NT2/D1 (cell line): Measurements from ENCODE around the gene RAB43.
"Not testable (repeated sequence)": the region's sequence is repeated elsewhere in the genome, so short reads cannot be mapped to it uniquely, and the experiment has no call there.

Experiments
- DNase-seq: peaks from one replicate; pipeline ENCODE4 v3.0.0-alpha.2; 2011; ENCODE audit warnings: low read depth, low spot score
- H3K27me3 ChIP-seq: 2 replicates; pipeline ENCODE4 v1.6.0; 2011; ENCODE audit warnings: mild to moderate bottlenecking; ENCODE audit not compliant: insufficient read length, insufficient read depth
- H3K36me3 ChIP-seq: 2 replicates; pipeline ENCODE4 v1.6.1; 2011; ENCODE audit warnings: mild to moderate bottlenecking, low read length, mixed read lengths; ENCODE audit not compliant: insufficient read depth, insufficient read length
- H3K4me1 ChIP-seq: 2 replicates; pipeline ENCODE4 v1.5.1; 2011; ENCODE audit not compliant: insufficient read depth, insufficient read length
- H3K4me3 ChIP-seq: 2 replicates; pipeline ENCODE4 v1.5.1; 2011; ENCODE audit warnings: low read depth; ENCODE audit not compliant: insufficient read length
- H3K9ac ChIP-seq: 2 replicates; pipeline ENCODE4 v1.6.0; 2011; ENCODE audit warnings: low read depth; ENCODE audit not compliant: insufficient read length
- H3K9me3 ChIP-seq: 2 replicates; pipeline ENCODE4 v1.5.1; 2011; ENCODE audit warnings: mild to moderate bottlenecking, low read length; ENCODE audit not compliant: insufficient read depth
- SUZ12 ChIP-seq: IDR thresholded peaks from 2 replicates; pipeline ENCODE4 v1.6.1; 2011; ENCODE audit not compliant: insufficient read length, insufficient read depth; ENCODE audit errors: extremely low read depth
- YY1 ChIP-seq: IDR thresholded peaks from 2 replicates; pipeline ENCODE4 v1.6.1; 2011; ENCODE audit not compliant: insufficient read length, insufficient read depth
- ZNF274 ChIP-seq: IDR thresholded peaks from 2 replicates; pipeline ENCODE4 v1.6.1; 2011; ENCODE audit warnings: mild to moderate bottlenecking, low read depth, low read length

The RAB43 gene

GRCh38 chr3:129112308-129113052, 9.1 kb downstream of the RAB43 start:
- TF ChIP-seq ZNF274 (no peak), SUZ12 (no peak), YY1 (no peak)
- H3K4me3 ChIP-seq, result no peak overlapping the region
- H3K27me3 ChIP-seq, result no peaks in the 10 kb centered on the region
- DNase-seq, result no peak
- peaks cover 37% of the 10 kb centered on the region for H3K36me3 ChIP-seq
- no peaks in the 10 kb centered on the region for H3K9me3 ChIP-seq
- peaks cover 14% of the 10 kb centered on the region for H3K4me1 ChIP-seq
- no peak overlapping the region for H3K9ac ChIP-seq

GRCh38 chr3:129111076-129111780, 10.4 kb downstream of the RAB43 start:
- not testable (repeated sequence) for H3K9me3 ChIP-seq, DNase-seq, H3K4me3 ChIP-seq, H3K9ac ChIP-seq, H3K27me3 ChIP-seq
- H3K4me1 ChIP-seq, result peaks cover 19% of the 10 kb centered on the region
- peaks cover 47% of the 10 kb centered on the region for H3K36me3 ChIP-seq

- no peak for TF ChIP-seq ZNF274
- peaks cover 42% of the 10 kb centered on the region for H3K36me3 ChIP-seq
- no peak overlapping the region for H3K4me3 ChIP-seq
- no peaks in the 10 kb centered on the region for H3K9me3 ChIP-seq
- peaks cover 12% of the 10 kb centered on the region for H3K4me1 ChIP-seq
- H3K27me3 ChIP-seq, result no peaks in the 10 kb centered on the region
- H3K9ac ChIP-seq, result no peak overlapping the region
- DNase-seq, result no peak
Observed at GRCh38 chr3:129107793-129108192, 13.8 kb downstream of the RAB43 start.

GRCh38 chr3:129106866-129107565, 14.6 kb downstream of the RAB43 start:
- no peaks in the 10 kb centered on the region for H3K9me3 ChIP-seq
- no peak for DNase-seq
- peaks cover 12% of the 10 kb centered on the region for H3K4me1 ChIP-seq
- peaks cover 37% of the 10 kb centered on the region for H3K36me3 ChIP-seq
- no peak overlapping the region for H3K9ac ChIP-seq
- no peak overlapping the region for H3K4me3 ChIP-seq
- TF ChIP-seq SUZ12 (no peak), ZNF274 (no peak), YY1 (no peak)
- H3K27me3 ChIP-seq, result no peaks in the 10 kb centered on the region

- peaks cover 12% of the 10 kb centered on the region for H3K4me1 ChIP-seq
- H3K27me3 ChIP-seq, result no peaks in the 10 kb centered on the region
- TF ChIP-seq YY1 (no peak), ZNF274 (no peak), SUZ12 (no peak)
- no peak overlapping the region for H3K9ac ChIP-seq
- H3K9me3 ChIP-seq, result no peaks in the 10 kb centered on the region
- no peak overlapping the region for H3K4me3 ChIP-seq
- H3K36me3 ChIP-seq, result peaks cover 31% of the 10 kb centered on the region
- DNase-seq, result no peak
Observed at GRCh38 chr3:129106320-129106719, 15.3 kb downstream of the RAB43 start.

- Histone ChIP-seq H3K4me3 (no peak overlapping the region), H3K36me3 (peaks cover 28% of the 10 kb centered on the region), H3K9me3 (no peaks in the 10 kb centered on the region), H3K9ac (no peak overlapping the region), H3K4me1 (peaks cover 12% of the 10 kb centered on the region), H3K27me3 (no peaks in the 10 kb centered on the region)
- DNase-seq, result no peak
- TF ChIP-seq YY1 (no peak), SUZ12 (no peak), ZNF274 (no peak)
Observed at GRCh38 chr3:129105862-129106261, 15.7 kb downstream of the RAB43 start.

- no peak overlapping the region for H3K9ac ChIP-seq
Observed at GRCh38 chr3:129104498-129105079, 17.0 kb downstream of the RAB43 start.

More at GRCh38 chr3:129104498-129105079, 17.0 kb downstream of the RAB43 start:
- DNase-seq, result no peak
- H3K4me3 ChIP-seq, result no peak overlapping the region
- no peaks in the 10 kb centered on the region for H3K27me3 ChIP-seq
- H3K4me1 ChIP-seq, result peaks cover 12% of the 10 kb centered on the region
- peaks cover 24% of the 10 kb centered on the region for H3K36me3 ChIP-seq
- H3K9me3 ChIP-seq, result no peaks in the 10 kb centered on the region
- TF ChIP-seq SUZ12 (no peak), YY1 (no peak), ZNF274 (no peak)
